ENCODE measurements around the gene LRSAM1. TPM values are rescaled to one million over a fixed set of nuclear protein-coding genes. Genes with fewer than 3 reads are reported as not detected.

The LRSAM1 gene
- total and polyA plus RNA-seq, 4 donors = 6.6 to 9.7 (median 7.1) TPM

DNA sequence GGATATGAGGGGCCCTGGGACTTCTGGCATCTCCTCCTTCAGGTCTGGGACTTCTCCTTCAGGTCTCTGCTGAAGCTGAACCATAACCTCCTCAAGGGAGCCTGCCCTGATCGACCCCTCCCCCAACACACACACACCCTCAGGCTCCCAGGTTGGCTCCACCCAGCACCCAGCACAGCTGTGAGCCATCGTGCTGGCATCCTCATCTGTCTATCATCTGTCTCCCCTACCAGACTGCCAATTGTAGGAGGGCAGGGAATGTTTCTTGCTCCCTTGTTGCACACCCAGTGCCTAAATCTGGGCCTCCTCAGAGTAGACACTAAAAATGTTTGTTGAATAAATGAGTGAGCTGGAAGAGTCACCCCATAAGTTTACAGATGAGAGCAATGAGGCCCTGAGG is 71.4 kb downstream of the LRSAM1 start:
- Histone ChIP-seq H3K4me3 (ENCODE audit: low read depth in 1 of 3, low read length in 3 of 3) (no peak overlapping the region), H3K27ac (ENCODE audit: low read depth in 1 of 2, low read length in 2 of 2) (peak overlapping the region; percentile 78 to 84), H3K27me3 (ENCODE audit: control insufficient read depth in 4 of 4, insufficient read depth in 4 of 4, low read length in 3 of 4) (no peaks in the 10 kb centered on the region), H3K9me3 (ENCODE audit: control insufficient read depth in 4 of 4, low read length in 3 of 4) (peaks cover 0 to 10% (median 6%) of the 10 kb centered on the region in 4 donors), H3K9ac (ENCODE audit: low read depth in 1 of 2, low read length in 2 of 2) (no peak overlapping the region), H3K36me3 (ENCODE audit: control insufficient read depth in 4 of 4, insufficient read depth in 3 of 4, low read depth in 1 of 4, low read length in 3 of 4) (peaks cover 0 to 5% (median 1%) of the 10 kb centered on the region in 4 donors), H3K4me1 (ENCODE audit: control insufficient read depth in 4 of 4, insufficient read depth in 4 of 4, low read length in 3 of 4) (peaks cover 0 to 10% (median 0%) of the 10 kb centered on the region in 4 donors)
- no peak for DNase-seq (ENCODE audit: low spot score)
- no peak for TF ChIP-seq TAF1 (conservative IDR thresholded peaks at IDR 0.05)
- no peak for TF ChIP-seq RXRA (IDR thresholded peaks at IDR 0.05)
- TF ChIP-seq, protein P1, sequence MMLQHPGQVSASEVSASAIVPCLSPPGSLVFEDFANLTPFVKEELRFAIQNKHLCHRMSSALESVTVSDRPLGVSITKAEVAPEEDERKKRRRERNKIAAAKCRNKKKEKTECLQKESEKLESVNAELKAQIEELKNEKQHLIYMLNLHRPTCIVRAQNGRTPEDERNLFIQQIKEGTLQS (IDR thresholded peaks at IDR 0.05) = no peak
- TF ChIP-seq HNF4G (IDR thresholded peaks at IDR 0.05) = no peak
- TF ChIP-seq NR2F2 (IDR thresholded peaks at IDR 0.05) = no peak
- no peak for TF ChIP-seq EGR1 (IDR thresholded peaks at IDR 0.05; ENCODE audit: low read depth in 2 of 2)
- TF ChIP-seq YY1 (IDR thresholded peaks at IDR 0.05) = no peak
- TF ChIP-seq SP1 (IDR thresholded peaks at IDR 0.05) = no peak
- TF ChIP-seq, protein P2, sequence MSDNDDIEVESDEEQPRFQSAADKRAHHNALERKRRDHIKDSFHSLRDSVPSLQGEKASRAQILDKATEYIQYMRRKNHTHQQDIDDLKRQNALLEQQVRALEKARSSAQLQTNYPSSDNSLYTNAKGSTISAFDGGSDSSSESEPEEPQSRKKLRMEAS (IDR thresholded peaks at IDR 0.05) = no peak
- no peak for TF ChIP-seq FOXA1 (IDR thresholded peaks at IDR 0.05)
- TF ChIP-seq, protein P3, sequence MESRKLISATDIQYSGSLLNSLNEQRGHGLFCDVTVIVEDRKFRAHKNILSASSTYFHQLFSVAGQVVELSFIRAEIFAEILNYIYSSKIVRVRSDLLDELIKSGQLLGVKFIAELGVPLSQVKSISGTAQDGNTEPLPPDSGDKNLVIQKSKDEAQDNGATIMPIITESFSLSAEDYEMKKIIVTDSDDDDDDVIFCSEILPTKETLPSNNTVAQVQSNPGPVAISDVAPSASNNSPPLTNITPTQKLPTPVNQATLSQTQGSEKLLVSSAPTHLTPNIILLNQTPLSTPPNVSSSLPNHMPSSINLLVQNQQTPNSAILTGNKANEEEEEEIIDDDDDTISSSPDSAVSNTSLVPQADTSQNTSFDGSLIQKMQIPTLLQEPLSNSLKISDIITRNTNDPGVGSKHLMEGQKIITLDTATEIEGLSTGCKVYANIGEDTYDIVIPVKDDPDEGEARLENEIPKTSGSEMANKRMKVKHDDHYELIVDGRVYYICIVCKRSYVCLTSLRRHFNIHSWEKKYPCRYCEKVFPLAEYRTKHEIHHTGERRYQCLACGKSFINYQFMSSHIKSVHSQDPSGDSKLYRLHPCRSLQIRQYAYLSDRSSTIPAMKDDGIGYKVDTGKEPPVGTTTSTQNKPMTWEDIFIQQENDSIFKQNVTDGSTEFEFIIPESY (IDR thresholded peaks at IDR 0.05) = no peak
- TF ChIP-seq RAD21 (IDR thresholded peaks at IDR 0.05) = no peak
- TF ChIP-seq GABPA (IDR thresholded peaks at IDR 0.05 in 1 of 2, conservative IDR thresholded peaks at IDR 0.05 in 1 of 2) = no peak
- no peak for TF ChIP-seq HNF4A (conservative IDR thresholded peaks at IDR 0.05)
- TF ChIP-seq FOXA2 (IDR thresholded peaks at IDR 0.05) = no peak
- TF ChIP-seq, protein P4, sequence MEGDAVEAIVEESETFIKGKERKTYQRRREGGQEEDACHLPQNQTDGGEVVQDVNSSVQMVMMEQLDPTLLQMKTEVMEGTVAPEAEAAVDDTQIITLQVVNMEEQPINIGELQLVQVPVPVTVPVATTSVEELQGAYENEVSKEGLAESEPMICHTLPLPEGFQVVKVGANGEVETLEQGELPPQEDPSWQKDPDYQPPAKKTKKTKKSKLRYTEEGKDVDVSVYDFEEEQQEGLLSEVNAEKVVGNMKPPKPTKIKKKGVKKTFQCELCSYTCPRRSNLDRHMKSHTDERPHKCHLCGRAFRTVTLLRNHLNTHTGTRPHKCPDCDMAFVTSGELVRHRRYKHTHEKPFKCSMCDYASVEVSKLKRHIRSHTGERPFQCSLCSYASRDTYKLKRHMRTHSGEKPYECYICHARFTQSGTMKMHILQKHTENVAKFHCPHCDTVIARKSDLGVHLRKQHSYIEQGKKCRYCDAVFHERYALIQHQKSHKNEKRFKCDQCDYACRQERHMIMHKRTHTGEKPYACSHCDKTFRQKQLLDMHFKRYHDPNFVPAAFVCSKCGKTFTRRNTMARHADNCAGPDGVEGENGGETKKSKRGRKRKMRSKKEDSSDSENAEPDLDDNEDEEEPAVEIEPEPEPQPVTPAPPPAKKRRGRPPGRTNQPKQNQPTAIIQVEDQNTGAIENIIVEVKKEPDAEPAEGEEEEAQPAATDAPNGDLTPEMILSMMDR (IDR thresholded peaks at IDR 0.05; ENCODE audit: low read depth, low read length, missing input control) = no peak
- no peak for TF ChIP-seq JUND (IDR thresholded peaks at IDR 0.05)
- TF ChIP-seq, protein P5, sequence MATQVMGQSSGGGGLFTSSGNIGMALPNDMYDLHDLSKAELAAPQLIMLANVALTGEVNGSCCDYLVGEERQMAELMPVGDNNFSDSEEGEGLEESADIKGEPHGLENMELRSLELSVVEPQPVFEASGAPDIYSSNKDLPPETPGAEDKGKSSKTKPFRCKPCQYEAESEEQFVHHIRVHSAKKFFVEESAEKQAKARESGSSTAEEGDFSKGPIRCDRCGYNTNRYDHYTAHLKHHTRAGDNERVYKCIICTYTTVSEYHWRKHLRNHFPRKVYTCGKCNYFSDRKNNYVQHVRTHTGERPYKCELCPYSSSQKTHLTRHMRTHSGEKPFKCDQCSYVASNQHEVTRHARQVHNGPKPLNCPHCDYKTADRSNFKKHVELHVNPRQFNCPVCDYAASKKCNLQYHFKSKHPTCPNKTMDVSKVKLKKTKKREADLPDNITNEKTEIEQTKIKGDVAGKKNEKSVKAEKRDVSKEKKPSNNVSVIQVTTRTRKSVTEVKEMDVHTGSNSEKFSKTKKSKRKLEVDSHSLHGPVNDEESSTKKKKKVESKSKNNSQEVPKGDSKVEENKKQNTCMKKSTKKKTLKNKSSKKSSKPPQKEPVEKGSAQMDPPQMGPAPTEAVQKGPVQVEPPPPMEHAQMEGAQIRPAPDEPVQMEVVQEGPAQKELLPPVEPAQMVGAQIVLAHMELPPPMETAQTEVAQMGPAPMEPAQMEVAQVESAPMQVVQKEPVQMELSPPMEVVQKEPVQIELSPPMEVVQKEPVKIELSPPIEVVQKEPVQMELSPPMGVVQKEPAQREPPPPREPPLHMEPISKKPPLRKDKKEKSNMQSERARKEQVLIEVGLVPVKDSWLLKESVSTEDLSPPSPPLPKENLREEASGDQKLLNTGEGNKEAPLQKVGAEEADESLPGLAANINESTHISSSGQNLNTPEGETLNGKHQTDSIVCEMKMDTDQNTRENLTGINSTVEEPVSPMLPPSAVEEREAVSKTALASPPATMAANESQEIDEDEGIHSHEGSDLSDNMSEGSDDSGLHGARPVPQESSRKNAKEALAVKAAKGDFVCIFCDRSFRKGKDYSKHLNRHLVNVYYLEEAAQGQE (IDR thresholded peaks at IDR 0.05) = no peak
- 75% methylated on average over 2 of the region's 2 CpGs for WGBS

All from liver (tissue), 9 donors.